ENCODE results near the gene ZDHHC11. TPM values are rescaled to one million over a fixed set of nuclear protein-coding genes. Genes with fewer than 3 reads are reported as not detected.
"Not testable (repeated sequence)": the region's sequence is repeated elsewhere in the genome, so short reads cannot be mapped to it uniquely, and the experiment has no call there.

Gene ZDHHC11
- total and polyA plus RNA-seq, 4 donors, result 11.7 to 21.6 (median 16.1) TPM

DNA sequence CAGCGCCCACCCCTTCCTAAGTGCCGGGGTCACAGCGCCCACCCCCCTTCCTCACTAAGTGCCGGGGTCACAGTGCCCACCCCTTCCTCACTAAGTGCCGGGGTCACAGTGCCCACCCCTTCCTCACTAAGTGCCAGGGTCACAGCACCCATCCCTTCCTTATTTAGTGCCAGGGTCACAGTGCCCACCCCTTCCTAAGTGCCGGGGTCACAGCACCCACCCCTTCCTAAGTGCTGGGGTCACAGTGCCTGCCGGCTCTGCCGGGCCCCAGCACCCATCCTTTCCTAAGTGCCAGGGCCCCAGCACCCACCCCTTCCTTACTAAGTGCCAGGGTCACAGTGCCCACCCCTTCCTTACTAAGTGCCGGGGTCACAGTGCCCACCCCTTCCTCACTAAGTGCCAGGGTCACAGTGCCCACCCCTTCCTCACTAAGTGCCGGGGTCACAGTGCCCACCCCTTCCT, 9.8 kb downstream of the ZDHHC11 start:
- 85% methylated on average over 7 of the region's 10 CpGs for WGBS (ENCODE audit: insufficient coverage)
- H3K9me3 ChIP-seq (ENCODE audit: control insufficient read depth, insufficient read depth, low read length); H3K27ac ChIP-seq (ENCODE audit: low read depth, low read length); H3K4me3 ChIP-seq (ENCODE audit: low read depth, low read length); H3K27me3 ChIP-seq (ENCODE audit: control insufficient read depth, insufficient read depth, low read length); DNase-seq (ENCODE audit: low read depth in 4 of 6, low spot score in 6 of 6); H3K4me1 ChIP-seq (ENCODE audit: control insufficient read depth, insufficient read depth, low read length): not testable (repeated sequence)
- peaks cover 49% of the 10 kb centered on the region for H3K36me3 ChIP-seq (ENCODE audit: control insufficient read depth, insufficient read depth, low read length)

DNA sequence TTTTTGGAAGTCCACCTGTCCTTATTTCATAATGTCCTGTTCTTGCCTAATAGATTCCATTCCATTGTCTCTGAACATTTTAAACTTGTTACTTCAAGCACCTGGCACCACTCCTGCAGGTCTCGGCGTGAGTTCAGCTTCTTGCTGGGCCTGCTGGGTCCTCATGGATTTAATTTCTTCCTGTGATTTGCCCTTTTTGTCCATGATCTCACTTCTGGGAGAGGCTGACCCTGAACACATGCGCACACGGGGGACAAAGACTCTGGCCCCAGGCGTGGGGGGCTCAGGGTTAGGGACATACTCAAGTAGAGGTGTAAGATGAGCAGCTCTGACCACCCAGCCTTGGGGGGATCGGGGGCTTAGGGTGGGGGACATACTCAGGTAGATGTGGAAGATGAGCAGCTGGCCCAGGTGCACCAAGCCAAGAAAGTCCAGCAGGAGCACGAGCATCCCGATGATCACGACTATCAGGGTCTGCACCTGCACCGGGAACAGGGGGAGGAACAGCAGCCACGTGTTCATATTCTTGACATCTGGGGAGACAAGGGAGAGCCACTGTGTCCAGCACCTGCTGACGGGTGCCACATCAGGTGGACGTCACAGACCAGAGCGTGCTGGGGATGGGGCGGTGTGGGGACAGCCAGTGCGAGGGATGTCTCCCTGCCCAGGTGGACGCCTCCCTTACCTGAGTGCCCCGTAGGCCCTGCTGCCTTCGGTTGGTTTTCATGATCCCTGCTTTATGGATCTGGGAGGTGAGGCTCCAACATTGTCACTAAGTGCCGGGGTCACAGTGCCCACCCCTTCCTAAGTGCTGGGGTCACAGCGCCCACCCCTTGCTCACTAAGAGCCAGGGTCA, 10.4 kb downstream of the ZDHHC11 start:
- not testable (repeated sequence) for H3K4me1 ChIP-seq (ENCODE audit: control insufficient read depth, insufficient read depth, low read length); H3K4me3 ChIP-seq (ENCODE audit: low read depth, low read length); H3K9me3 ChIP-seq (ENCODE audit: control insufficient read depth, insufficient read depth, low read length); H3K27me3 ChIP-seq (ENCODE audit: control insufficient read depth, insufficient read depth, low read length); H3K27ac ChIP-seq (ENCODE audit: low read depth, low read length); DNase-seq (ENCODE audit: low read depth in 4 of 6, low spot score in 6 of 6)
- peaks cover 49% of the 10 kb centered on the region for H3K36me3 ChIP-seq (ENCODE audit: control insufficient read depth, insufficient read depth, low read length)
- 97% methylated on average over 18 of the region's 21 CpGs for WGBS (ENCODE audit: insufficient coverage)

DNA sequence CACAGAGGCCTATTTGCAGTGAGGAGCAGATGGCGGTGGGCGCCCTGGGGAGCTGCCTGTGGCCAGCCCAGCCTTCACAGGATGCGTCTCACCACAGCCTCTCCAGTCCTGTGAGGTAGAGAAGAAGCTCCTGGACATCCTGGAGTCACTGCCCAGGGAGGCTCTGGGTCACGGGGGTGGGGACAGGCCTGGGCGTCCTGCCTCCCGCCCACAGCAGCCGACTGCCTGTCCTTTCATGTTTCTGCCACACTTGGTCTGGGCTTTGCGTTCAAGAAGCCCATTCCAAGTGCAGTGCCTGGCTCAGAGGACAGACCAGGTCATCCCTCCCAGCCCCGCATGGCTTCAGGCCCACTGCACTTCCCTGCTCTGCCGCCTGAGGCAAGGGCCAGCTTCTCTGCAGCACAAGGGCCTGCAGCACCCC, 12.3 kb downstream of the ZDHHC11 start:
- not testable (repeated sequence) for DNase-seq (ENCODE audit: low read depth in 4 of 6, low spot score in 6 of 6); H3K4me3 ChIP-seq (ENCODE audit: low read depth, low read length); H3K27ac ChIP-seq (ENCODE audit: low read depth, low read length); H3K4me1 ChIP-seq (ENCODE audit: control insufficient read depth, insufficient read depth, low read length); H3K9me3 ChIP-seq (ENCODE audit: control insufficient read depth, insufficient read depth, low read length); H3K27me3 ChIP-seq (ENCODE audit: control insufficient read depth, insufficient read depth, low read length)
- peaks cover 40% of the 10 kb centered on the region for H3K36me3 ChIP-seq (ENCODE audit: control insufficient read depth, insufficient read depth, low read length)
- 83% methylated on average over 10 of the region's 10 CpGs for WGBS (ENCODE audit: insufficient coverage)

DNA sequence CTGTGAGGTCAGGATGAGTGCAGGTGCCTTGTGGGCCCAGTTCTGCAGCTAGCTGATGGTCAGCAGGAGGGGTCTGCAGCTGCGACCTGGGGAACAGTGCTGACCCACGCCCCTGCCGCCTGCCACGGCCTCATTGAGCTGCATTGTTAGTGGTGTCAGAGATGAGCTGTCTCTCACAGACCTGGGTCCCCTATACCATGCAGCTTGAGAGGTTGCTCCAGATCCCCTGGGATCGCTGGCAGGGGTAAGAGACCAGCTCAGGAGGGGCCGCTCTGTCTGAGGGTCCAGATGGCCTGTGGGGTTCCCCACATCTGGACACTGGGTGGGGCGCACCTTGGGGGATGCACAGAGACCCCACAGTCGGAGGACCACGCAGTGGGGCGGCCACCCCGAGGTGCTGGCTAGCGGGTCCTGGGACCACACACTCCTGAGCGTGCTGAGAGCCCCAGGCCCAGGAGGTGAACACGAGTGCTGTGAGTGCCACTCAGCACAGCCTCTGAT, 13.1 kb downstream of the ZDHHC11 start:
- H3K9me3 ChIP-seq (ENCODE audit: control insufficient read depth, insufficient read depth, low read length); H3K4me1 ChIP-seq (ENCODE audit: control insufficient read depth, insufficient read depth, low read length); DNase-seq (ENCODE audit: low read depth in 4 of 6, low spot score in 6 of 6); H3K27ac ChIP-seq (ENCODE audit: low read depth, low read length); H3K4me3 ChIP-seq (ENCODE audit: low read depth, low read length); H3K27me3 ChIP-seq (ENCODE audit: control insufficient read depth, insufficient read depth, low read length): not testable (repeated sequence)
- H3K36me3 ChIP-seq (ENCODE audit: control insufficient read depth, insufficient read depth, low read length), result peaks cover 35% of the 10 kb centered on the region
- 95% methylated on average over 12 of the region's 14 CpGs for WGBS (ENCODE audit: insufficient coverage)

DNA sequence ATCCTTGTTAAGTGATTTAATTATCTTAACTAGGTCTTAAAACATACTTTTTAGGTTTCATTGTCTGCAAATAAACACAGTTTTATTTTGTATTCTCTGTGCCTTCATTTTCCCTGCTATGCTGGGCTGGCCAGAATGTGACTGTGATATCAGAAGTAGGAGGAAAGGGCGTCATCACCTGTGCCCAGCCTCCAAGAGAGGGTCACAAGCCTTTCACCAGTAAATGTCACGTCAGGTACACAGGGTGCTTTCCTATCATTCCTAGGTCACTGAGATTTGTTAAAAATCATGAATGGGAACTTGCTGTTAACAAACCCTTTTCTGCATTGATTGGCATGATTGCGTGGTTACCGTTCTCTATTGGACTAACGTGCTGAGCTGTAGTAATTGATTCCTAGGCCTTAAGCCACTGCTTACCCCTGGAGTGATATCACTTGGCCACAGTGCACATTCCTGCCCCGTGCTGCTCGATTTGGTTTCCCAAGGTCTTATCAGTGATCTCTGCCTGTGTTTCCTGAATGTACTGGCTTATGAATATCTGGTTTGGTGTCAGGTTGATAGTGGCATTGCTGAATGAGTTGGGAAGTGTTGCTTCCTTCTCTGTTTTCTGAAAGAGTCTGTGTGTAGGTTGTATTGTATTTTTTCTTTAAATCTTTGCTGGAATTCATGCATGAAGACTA, 14.7 kb downstream of the ZDHHC11 start:
- not testable (repeated sequence) for H3K4me3 ChIP-seq (ENCODE audit: low read depth, low read length); H3K27me3 ChIP-seq (ENCODE audit: control insufficient read depth, insufficient read depth, low read length); H3K27ac ChIP-seq (ENCODE audit: low read depth, low read length); H3K9me3 ChIP-seq (ENCODE audit: control insufficient read depth, insufficient read depth, low read length); DNase-seq (ENCODE audit: low read depth in 4 of 6, low spot score in 6 of 6); H3K4me1 ChIP-seq (ENCODE audit: control insufficient read depth, insufficient read depth, low read length)
- 96% methylated on average over 6 of the region's 7 CpGs for WGBS (ENCODE audit: insufficient coverage)
- peaks cover 22% of the 10 kb centered on the region for H3K36me3 ChIP-seq (ENCODE audit: control insufficient read depth, insufficient read depth, low read length)

DNA sequence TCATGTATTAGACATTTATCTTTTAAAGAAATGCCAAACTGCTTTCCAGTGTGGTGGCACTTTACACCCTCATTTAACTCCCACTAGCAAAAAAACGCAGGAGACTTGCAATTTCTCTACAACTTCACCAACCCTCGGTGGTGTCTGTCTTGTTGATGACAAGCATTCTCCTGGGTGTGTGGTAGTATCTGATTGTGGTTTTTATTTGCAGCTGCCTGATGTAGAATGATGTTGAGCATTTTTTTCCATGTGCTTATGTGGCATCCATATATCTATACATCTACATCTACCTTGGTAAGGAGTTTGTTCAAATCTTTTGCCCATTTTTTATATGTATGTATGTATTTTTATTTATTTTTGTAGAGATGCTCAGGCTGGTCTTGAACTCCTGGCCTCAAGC, 16.8 kb downstream of the ZDHHC11 start:
- not testable (repeated sequence) for DNase-seq (ENCODE audit: low read depth in 4 of 6, low spot score in 6 of 6); H3K4me1 ChIP-seq (ENCODE audit: control insufficient read depth, insufficient read depth, low read length); H3K9me3 ChIP-seq (ENCODE audit: control insufficient read depth, insufficient read depth, low read length); H3K4me3 ChIP-seq (ENCODE audit: low read depth, low read length); H3K27ac ChIP-seq (ENCODE audit: low read depth, low read length); H3K27me3 ChIP-seq (ENCODE audit: control insufficient read depth, insufficient read depth, low read length)
- WGBS (ENCODE audit: insufficient coverage), result no CpG with 5 or more reads among the region's 2 CpGs
- H3K36me3 ChIP-seq (ENCODE audit: control insufficient read depth, insufficient read depth, low read length), result peaks cover 12% of the 10 kb centered on the region

DNA sequence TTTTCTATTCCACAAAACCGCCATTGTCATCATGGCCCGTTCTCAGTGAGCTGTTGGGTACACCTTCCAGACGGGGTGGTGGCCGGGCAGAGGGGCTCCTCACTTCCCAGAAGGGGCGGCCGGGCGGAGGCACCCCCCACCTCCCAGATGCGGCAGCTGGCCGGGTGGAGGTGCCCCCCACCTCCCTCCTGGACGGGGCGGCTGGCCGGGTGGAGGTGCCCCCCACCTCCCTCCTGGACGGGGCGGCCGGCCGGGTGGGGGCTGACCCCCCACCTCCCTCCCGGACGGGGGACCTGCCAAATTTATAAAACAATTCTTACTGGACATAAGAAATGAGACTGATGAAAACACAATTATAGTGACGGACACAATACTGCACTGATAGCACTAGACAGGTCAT, 22.6 kb downstream of the ZDHHC11 start:
- peaks cover 12% of the 10 kb centered on the region for H3K36me3 ChIP-seq (ENCODE audit: control insufficient read depth, insufficient read depth, low read length)
- not testable (repeated sequence) for H3K4me1 ChIP-seq (ENCODE audit: control insufficient read depth, insufficient read depth, low read length); H3K9me3 ChIP-seq (ENCODE audit: control insufficient read depth, insufficient read depth, low read length); H3K4me3 ChIP-seq (ENCODE audit: low read depth, low read length); H3K27ac ChIP-seq (ENCODE audit: low read depth, low read length); H3K27me3 ChIP-seq (ENCODE audit: control insufficient read depth, insufficient read depth, low read length); DNase-seq (ENCODE audit: low read depth in 4 of 6, low spot score in 6 of 6)
- WGBS (ENCODE audit: insufficient coverage), result 95% methylated on average over 4 of the region's 19 CpGs

DNA sequence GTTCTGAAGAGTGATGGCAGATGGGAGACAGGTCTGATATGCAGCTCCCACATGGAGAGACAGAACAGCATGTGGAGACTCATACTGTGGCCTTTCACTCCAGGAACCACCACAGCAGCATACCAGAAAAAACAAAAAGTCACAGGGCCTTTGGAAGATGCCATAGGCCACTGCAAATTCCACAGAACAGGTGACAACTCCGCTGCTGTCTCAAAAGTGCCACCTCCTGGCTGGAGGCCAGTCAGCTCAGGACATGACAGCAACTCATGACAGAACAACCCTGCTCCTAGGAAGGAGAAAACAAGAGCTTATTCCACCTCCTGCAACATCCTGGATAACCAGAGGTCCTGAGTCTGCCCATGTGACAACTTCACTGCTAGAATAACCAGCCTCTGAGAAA, 25.2 kb downstream of the ZDHHC11 start:
- not testable (repeated sequence) for H3K27me3 ChIP-seq (ENCODE audit: control insufficient read depth, insufficient read depth, low read length); H3K27ac ChIP-seq (ENCODE audit: low read depth, low read length); H3K4me1 ChIP-seq (ENCODE audit: control insufficient read depth, insufficient read depth, low read length); DNase-seq (ENCODE audit: low read depth in 4 of 6, low spot score in 6 of 6); H3K9me3 ChIP-seq (ENCODE audit: control insufficient read depth, insufficient read depth, low read length); H3K4me3 ChIP-seq (ENCODE audit: low read depth, low read length)
- WGBS (ENCODE audit: insufficient coverage), result no CpG with 5 or more reads among the region's 1 CpG
- H3K36me3 ChIP-seq (ENCODE audit: control insufficient read depth, insufficient read depth, low read length), result peaks cover 12% of the 10 kb centered on the region

DNA sequence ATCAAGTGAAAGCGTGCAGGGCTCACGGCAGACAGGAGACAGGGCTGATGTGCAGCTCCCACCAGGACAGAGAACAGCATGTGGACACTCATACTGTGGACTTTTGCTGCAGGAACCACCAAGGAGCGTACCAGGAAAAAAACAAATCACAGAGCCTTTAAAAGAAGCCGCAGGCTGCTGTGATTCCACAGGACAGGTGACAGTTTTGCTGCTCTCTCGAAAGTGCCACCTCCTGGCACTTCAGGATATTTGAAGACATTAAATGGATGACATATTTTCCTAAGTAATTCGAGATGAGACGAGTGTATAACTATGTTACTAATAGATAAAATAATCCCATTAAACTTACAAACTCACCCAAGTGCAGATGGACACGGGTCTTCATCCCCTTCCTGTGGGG, 29.3 kb downstream of the ZDHHC11 start:
- no peaks in the 10 kb centered on the region for H3K9me3 ChIP-seq (ENCODE audit: control insufficient read depth, insufficient read depth, low read length)
- H3K27me3 ChIP-seq (ENCODE audit: control insufficient read depth, insufficient read depth, low read length), result no peaks in the 10 kb centered on the region
- 75% methylated on average over 4 of the region's 8 CpGs for WGBS (ENCODE audit: insufficient coverage)
- no peak overlapping the region for H3K27ac ChIP-seq (ENCODE audit: low read depth, low read length)
- peaks cover 22% of the 10 kb centered on the region for H3K36me3 ChIP-seq (ENCODE audit: control insufficient read depth, insufficient read depth, low read length)
- H3K4me3 ChIP-seq (ENCODE audit: low read depth, low read length), result no peak overlapping the region
- peak in 1 of 6 donors; percentile 17 for DNase-seq (ENCODE audit: low read depth in 4 of 6, low spot score in 6 of 6)
- no peaks in the 10 kb centered on the region for H3K4me1 ChIP-seq (ENCODE audit: control insufficient read depth, insufficient read depth, low read length)
